ENCODE measurements around the gene APH1A. TPM values are rescaled to one million over a fixed set of nuclear protein-coding genes. Genes with fewer than 3 reads are reported as not detected.
A peak's percentile ranks its signal among the peaks of the same experiment; 100 is the strongest.

The APH1A gene
- total RNA-seq, 1 donor from 2014 or later, result 135 TPM

DNA sequence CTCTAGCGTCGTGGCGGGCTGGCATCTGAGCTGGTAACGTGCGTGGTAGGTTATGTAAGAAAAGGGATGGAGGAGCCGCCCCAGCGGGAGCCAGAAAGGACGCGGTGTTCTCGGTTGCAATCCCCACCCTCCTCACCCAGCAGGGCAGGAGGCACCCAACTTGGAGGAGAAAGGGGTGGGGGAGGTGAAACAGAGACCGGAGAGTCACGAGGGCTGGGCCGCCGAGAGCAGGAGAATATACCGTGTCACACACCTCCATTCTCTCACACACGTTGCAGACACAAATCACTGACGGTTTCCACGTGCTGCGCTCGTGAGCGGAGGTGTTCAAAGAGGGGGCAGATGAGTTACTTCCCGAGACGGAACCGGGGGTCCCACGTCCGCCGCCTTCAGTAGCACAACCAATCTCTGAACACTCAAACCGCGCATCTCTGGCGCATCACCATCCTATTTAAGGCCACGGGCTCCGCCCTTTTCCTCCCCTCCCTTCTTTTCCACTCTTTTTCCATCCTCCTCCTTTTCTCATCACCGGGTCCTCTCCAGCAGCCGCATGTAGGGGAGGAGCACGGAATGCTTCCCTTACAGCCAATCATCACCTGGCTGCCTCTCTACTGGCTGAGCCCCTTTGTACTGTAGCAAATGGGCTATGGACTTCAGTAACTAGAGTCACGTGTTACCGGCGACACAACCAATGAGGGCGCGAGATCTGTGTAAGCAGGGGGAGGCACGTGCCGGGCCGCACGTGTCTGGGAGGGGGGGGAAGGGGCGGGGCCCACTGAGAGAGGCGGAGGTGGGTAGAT is 13.1 kb upstream of the APH1A start, which contains the start of gene CIART:
Gene CIART, plus strand, starts transcription at position 797 of the 800 bp plus-strand sequence. CDS start 714 bp downstream, outside the sequence.
- H3K4me3 ChIP-seq (ENCODE audit: low read depth, low read length), result peak within 1 kb of the TSS; percentile 93
- peak; percentile 97 for DNase-seq (ENCODE audit: low read depth)

DNA sequence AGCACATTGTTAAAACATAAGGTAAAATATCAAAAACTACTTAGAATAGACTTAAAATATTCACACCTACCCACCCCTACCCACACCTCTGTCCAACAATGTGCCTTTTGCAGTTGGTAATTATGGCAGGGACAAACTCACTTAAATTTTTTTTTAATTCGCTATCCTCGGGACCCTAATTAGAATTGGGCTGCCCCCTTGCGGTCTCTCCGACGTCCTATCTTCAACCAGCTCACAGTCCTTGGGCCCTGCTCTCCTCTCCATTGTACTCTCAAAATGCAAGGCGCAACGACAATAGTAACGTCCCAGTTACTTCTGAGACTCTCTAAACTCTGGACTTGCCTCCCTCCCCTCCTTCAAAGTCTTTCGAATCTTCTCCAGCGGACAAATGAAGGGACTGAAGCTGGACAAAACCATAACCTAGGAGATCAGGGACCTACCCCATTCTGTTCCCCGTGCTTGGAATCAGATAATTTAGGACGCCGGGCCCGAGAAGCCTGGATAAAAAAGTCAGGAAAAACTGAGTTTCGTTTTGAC is 12.5 kb upstream of the APH1A start:
- peak; percentile 27 for DNase-seq (ENCODE audit: low read depth)
- H3K4me3 ChIP-seq (ENCODE audit: low read depth, low read length), result peak overlapping the region; percentile 93
- TF ChIP-seq CTCF (conservative IDR thresholded peaks at IDR 0.05; ENCODE audit: low read depth, low read length), result peak; percentile 79

More for the DNA sequence above, 13.1 kb upstream of the APH1A start, which contains the start of gene CIART:
- TF ChIP-seq CTCF (conservative IDR thresholded peaks at IDR 0.05; ENCODE audit: low read depth, low read length), result no peak

DNA sequence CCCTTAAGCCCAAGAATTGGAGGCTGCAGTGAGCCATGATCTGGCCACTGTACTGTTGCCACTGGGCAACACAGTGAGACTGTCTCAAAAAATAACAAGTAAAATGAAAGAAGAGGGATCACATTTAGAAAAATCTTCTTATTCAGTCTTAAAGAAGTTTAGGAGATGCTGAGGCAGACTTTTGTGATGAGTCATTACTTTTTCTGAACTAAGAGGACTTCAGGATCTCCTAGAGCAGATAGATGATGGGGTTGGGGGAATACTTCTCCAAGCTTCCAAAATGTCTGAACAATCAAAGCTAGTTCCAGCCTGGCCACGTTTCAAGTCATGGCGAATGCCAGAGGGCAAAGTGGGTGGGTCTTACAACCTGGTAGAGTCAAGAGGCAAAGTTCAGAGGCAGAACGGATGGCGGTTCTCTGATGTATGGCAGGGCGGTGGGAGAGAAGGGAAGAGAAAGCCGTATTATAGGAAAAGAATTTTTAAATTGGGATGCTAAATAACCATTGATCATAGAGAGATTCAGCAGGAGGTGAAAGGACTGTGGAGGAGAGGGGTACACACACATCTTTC is 11.4 kb upstream of the APH1A start:
- no peak overlapping the region for H3K4me3 ChIP-seq (ENCODE audit: low read depth, low read length)
- TF ChIP-seq CTCF (conservative IDR thresholded peaks at IDR 0.05; ENCODE audit: low read depth, low read length), result no peak
- no peak for DNase-seq (ENCODE audit: low read depth)

DNA sequence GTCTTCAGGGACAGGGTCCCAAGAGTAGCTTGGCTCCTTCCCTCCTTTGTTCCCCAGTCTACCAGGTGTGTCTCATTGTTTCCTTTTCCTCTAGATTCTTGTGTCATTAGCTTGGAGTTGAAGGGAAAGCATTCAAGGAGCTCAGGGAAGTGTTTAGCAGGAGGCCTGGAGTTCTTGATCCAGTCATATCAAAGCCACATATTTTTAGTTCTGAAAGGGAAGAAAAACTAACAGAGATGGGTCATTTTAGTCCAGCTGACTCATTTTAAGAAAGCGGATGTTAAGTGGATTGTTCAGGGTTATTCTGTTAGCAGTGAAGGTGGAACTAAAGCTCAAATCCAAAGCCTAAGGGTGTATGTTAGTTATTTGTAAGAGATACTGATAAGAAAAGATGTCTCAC is 4.5 kb upstream of the APH1A start:
- DNase-seq (ENCODE audit: low read depth), result no peak
- H3K4me3 ChIP-seq (ENCODE audit: low read depth, low read length), result no peak overlapping the region
- no peak for TF ChIP-seq CTCF (conservative IDR thresholded peaks at IDR 0.05; ENCODE audit: low read depth, low read length)

GRCh38 chr1:150271291-150271959 is 2.6 kb upstream of the APH1A start:
- H3K4me3 ChIP-seq (ENCODE audit: low read depth, low read length), result no peak overlapping the region
- TF ChIP-seq CTCF (conservative IDR thresholded peaks at IDR 0.05; ENCODE audit: low read depth, low read length), result no peak
- DNase-seq (ENCODE audit: low read depth), result peak; percentile 40

DNA sequence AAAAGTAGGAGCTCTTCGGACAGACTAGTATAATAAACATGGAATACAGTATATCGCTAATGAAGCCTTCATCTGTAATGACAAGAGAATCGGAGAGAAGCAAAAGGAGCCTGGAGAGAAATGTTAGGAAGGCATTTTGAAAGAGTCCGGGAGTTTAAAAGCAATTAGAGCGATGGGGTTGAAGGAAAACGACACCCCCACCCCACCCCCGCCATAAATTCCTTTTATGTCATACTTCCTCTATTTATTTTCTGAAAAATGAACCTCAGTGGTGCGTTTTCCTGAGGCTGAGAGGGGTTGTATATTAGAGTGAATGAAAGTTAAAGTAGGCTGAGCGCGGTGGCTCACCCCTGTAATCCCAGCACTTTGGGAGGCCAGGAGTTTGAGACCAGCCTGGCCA is 635 bp upstream of the APH1A start:
- no peak for TF ChIP-seq CTCF (conservative IDR thresholded peaks at IDR 0.05; ENCODE audit: low read depth, low read length)
- no peak for DNase-seq (ENCODE audit: low read depth)
- peak overlapping the region; percentile 89 for H3K4me3 ChIP-seq (ENCODE audit: low read depth, low read length)
